WTC11 (cell line): Measurements from ENCODE around the gene ECT2L.

Experiments used
- CREB1 ChIP-seq: sonication (generic); formaldehyde crosslinking; IDR thresholded peaks from 2 replicates; pipeline ENCODE4 v1.8.0; 2023; ENCODE audit warnings: mild to moderate bottlenecking, missing genetic modification reagents
- FOXP1 ChIP-seq: sonication (generic); formaldehyde crosslinking; IDR thresholded peaks from 2 replicates; pipeline ENCODE4 v1.8.0; 2022; ENCODE audit warnings: missing genetic modification reagents, mild to moderate bottlenecking, moderate library complexity, borderline replicate concordance
- ZBTB21 ChIP-seq: sonication (generic); formaldehyde crosslinking; IDR thresholded peaks from 2 replicates; pipeline ENCODE4 v1.8.1; 2023; ENCODE audit warnings: mild to moderate bottlenecking, missing genetic modification reagents, borderline replicate concordance
- ZNF219 ChIP-seq: sonication (generic); formaldehyde crosslinking; IDR thresholded peaks from 2 replicates; pipeline ENCODE4 v1.8.0; 2023; ENCODE audit warnings: missing genetic modification reagents, mild to moderate bottlenecking, borderline replicate concordance
- ZNF317 ChIP-seq: sonication (generic); formaldehyde crosslinking; IDR thresholded peaks from 2 replicates; pipeline ENCODE4 v1.8.1; 2023; ENCODE audit warnings: low read depth, mild to moderate bottlenecking, moderate library complexity, missing genetic modification reagents, borderline replicate concordance
- ZNF423 ChIP-seq: fragments of 250-450 bp; sonication (Bioruptor Pico); IDR thresholded peaks from 2 replicates; pipeline ENCODE4 v2.1.2; 2022; ENCODE audit warnings: mild to moderate bottlenecking, moderate library complexity
- TF ChIP-seq, protein P1 (sequence below): sonication (generic); formaldehyde crosslinking; IDR thresholded peaks from 2 replicates; pipeline ENCODE4 v1.8.1; 2023; ENCODE audit warnings: mild to moderate bottlenecking, missing genetic modification reagents
- TF ChIP-seq, protein P2 (sequence below): fragments of 200-600 bp; IDR thresholded peaks from 2 replicates; pipeline ENCODE4 v1.8.0; 2022; ENCODE audit warnings: antibody characterized with exemption
- TF ChIP-seq, protein P3 (sequence below): sonication (generic); formaldehyde crosslinking; IDR thresholded peaks from 2 replicates; pipeline ENCODE4 v1.8.0; 2022; ENCODE audit warnings: mild to moderate bottlenecking, missing genetic modification reagents
- TF ChIP-seq, protein P4 (sequence below): sonication (generic); formaldehyde crosslinking; IDR thresholded peaks from 2 replicates; pipeline ENCODE4 v1.8.1; 2023; ENCODE audit warnings: mild to moderate bottlenecking, missing genetic modification reagents, borderline replicate concordance

DNA sequence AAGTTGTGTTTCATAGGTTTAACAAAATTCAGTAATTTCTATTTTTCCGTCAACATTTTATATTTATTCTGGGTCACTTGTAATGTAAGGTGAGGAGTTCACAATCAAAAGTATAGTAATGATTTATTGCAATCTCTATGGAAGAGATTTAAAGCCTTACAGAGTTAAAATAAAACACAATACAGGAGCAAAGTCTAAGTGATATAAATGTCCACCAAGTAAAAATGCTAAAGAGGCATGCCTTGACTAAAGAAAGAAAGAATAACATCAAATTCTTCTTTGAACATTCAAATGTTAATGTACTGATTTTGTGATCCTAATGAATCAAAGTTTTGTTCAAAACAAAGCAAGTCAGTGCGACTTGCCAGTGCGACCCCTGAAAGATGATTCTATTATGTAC, 130.7 kb downstream of the ECT2L start:
- TF ChIP-seq ZNF423 (CRISPR knock-in tag) (no peak), CREB1 (CRISPR knock-in tag) (no peak), ZNF317 (CRISPR knock-in tag) (no peak), ZNF219 (no peak), ZBTB21 (CRISPR knock-in tag) (no peak), FOXP1 (no peak)
- TF ChIP-seq, protein P1, sequence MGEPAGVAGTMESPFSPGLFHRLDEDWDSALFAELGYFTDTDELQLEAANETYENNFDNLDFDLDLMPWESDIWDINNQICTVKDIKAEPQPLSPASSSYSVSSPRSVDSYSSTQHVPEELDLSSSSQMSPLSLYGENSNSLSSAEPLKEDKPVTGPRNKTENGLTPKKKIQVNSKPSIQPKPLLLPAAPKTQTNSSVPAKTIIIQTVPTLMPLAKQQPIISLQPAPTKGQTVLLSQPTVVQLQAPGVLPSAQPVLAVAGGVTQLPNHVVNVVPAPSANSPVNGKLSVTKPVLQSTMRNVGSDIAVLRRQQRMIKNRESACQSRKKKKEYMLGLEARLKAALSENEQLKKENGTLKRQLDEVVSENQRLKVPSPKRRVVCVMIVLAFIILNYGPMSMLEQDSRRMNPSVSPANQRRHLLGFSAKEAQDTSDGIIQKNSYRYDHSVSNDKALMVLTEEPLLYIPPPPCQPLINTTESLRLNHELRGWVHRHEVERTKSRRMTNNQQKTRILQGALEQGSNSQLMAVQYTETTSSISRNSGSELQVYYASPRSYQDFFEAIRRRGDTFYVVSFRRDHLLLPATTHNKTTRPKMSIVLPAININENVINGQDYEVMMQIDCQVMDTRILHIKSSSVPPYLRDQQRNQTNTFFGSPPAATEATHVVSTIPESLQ (CRISPR knock-in tag) = no peak
- TF ChIP-seq, protein P2, sequence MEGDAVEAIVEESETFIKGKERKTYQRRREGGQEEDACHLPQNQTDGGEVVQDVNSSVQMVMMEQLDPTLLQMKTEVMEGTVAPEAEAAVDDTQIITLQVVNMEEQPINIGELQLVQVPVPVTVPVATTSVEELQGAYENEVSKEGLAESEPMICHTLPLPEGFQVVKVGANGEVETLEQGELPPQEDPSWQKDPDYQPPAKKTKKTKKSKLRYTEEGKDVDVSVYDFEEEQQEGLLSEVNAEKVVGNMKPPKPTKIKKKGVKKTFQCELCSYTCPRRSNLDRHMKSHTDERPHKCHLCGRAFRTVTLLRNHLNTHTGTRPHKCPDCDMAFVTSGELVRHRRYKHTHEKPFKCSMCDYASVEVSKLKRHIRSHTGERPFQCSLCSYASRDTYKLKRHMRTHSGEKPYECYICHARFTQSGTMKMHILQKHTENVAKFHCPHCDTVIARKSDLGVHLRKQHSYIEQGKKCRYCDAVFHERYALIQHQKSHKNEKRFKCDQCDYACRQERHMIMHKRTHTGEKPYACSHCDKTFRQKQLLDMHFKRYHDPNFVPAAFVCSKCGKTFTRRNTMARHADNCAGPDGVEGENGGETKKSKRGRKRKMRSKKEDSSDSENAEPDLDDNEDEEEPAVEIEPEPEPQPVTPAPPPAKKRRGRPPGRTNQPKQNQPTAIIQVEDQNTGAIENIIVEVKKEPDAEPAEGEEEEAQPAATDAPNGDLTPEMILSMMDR = no peak
- TF ChIP-seq, protein P3, sequence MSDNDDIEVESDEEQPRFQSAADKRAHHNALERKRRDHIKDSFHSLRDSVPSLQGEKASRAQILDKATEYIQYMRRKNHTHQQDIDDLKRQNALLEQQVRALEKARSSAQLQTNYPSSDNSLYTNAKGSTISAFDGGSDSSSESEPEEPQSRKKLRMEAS (CRISPR knock-in tag) = no peak
- TF ChIP-seq, protein P4, sequence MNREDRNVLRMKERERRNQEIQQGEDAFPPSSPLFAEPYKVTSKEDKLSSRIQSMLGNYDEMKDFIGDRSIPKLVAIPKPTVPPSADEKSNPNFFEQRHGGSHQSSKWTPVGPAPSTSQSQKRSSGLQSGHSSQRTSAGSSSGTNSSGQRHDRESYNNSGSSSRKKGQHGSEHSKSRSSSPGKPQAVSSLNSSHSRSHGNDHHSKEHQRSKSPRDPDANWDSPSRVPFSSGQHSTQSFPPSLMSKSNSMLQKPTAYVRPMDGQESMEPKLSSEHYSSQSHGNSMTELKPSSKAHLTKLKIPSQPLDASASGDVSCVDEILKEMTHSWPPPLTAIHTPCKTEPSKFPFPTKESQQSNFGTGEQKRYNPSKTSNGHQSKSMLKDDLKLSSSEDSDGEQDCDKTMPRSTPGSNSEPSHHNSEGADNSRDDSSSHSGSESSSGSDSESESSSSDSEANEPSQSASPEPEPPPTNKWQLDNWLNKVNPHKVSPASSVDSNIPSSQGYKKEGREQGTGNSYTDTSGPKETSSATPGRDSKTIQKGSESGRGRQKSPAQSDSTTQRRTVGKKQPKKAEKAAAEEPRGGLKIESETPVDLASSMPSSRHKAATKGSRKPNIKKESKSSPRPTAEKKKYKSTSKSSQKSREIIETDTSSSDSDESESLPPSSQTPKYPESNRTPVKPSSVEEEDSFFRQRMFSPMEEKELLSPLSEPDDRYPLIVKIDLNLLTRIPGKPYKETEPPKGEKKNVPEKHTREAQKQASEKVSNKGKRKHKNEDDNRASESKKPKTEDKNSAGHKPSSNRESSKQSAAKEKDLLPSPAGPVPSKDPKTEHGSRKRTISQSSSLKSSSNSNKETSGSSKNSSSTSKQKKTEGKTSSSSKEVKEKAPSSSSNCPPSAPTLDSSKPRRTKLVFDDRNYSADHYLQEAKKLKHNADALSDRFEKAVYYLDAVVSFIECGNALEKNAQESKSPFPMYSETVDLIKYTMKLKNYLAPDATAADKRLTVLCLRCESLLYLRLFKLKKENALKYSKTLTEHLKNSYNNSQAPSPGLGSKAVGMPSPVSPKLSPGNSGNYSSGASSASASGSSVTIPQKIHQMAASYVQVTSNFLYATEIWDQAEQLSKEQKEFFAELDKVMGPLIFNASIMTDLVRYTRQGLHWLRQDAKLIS (CRISPR knock-in tag) = no peak
